Hematopoietic multipotent progenitor cell treated with erythropoietin and hydrocortisone succinate and interleukin-3 and kit ligand, for 15 days (in vitro differentiated cells): ENCODE measurements around the gene BANF2.

Source experiments
- DNase-seq: peaks from one replicate; pipeline ENCODE4 v3.0.0-alpha.2; 2015; ENCODE audit warnings: low spot score

Gene BANF2

GRCh38 chr20:17710379-17711266, 10.9 kb downstream of the BANF2 start:
- DNase-seq = no peak

GRCh38 chr20:17711267-17711627, 11.5 kb downstream of the BANF2 start:
- DNase-seq = no peak

- DNase-seq = no peak
Measured at GRCh38 chr20:17712201-17712600, 12.4 kb downstream of the BANF2 start.

- no peak for DNase-seq
Measured at GRCh38 chr20:17712708-17713107, 12.9 kb downstream of the BANF2 start.

GRCh38 chr20:17714597-17714996, 14.8 kb downstream of the BANF2 start:
- DNase-seq = no peak

- no peak for DNase-seq
Measured at GRCh38 chr20:17715075-17715474, 15.3 kb downstream of the BANF2 start.

GRCh38 chr20:17716331-17716730, 16.6 kb downstream of the BANF2 start:
- no peak for DNase-seq

- no peak for DNase-seq
Measured at GRCh38 chr20:17720755-17721154, 21.0 kb downstream of the BANF2 start.

GRCh38 chr20:17721802-17722486, 22.2 kb downstream of the BANF2 start:
- no peak for DNase-seq

GRCh38 chr20:17722493-17723300, 22.9 kb downstream of the BANF2 start:
- DNase-seq = no peak

- DNase-seq = no peak
Measured at GRCh38 chr20:17723301-17723691, 23.5 kb downstream of the BANF2 start.

GRCh38 chr20:17725094-17725835, 25.5 kb downstream of the BANF2 start:
- DNase-seq = no peak

- no peak for DNase-seq
Measured at GRCh38 chr20:17726902-17727301, 27.1 kb downstream of the BANF2 start.

- no peak for DNase-seq
Measured at GRCh38 chr20:17727351-17727750, 27.6 kb downstream of the BANF2 start.

GRCh38 chr20:17728074-17728473, 28.3 kb downstream of the BANF2 start:
- DNase-seq = no peak

GRCh38 chr20:17730071-17730470, 30.3 kb downstream of the BANF2 start:
- no peak for DNase-seq

GRCh38 chr20:17731233-17731632, 31.5 kb downstream of the BANF2 start:
- no peak for DNase-seq

- no peak for DNase-seq
Measured at GRCh38 chr20:17732907-17733521, 33.2 kb downstream of the BANF2 start.

GRCh38 chr20:17733767-17734304, 34.1 kb downstream of the BANF2 start:
- DNase-seq = no peak

GRCh38 chr20:17734374-17734773, 34.6 kb downstream of the BANF2 start:
- no peak for DNase-seq

GRCh38 chr20:17735206-17735804, 35.5 kb downstream of the BANF2 start:
- no peak for DNase-seq
